NB4 (cell line): ENCODE results near the gene BRSK2.
"Not testable (repeated sequence)": the region's sequence is repeated elsewhere in the genome, so short reads cannot be mapped to it uniquely, and the experiment has no call there.

Experiments
- DNase-seq: peaks from one replicate; pipeline ENCODE4 v3.0.0; 2010; ENCODE audit warnings: low read depth
- H3K4me3 ChIP-seq: one replicate; pipeline ENCODE4 v1.5.1; 2011; ENCODE audit warnings: mild to moderate bottlenecking, low read depth, low read length, moderate library complexity
- MYC ChIP-seq: IDR thresholded peaks from 2 replicates; pipeline ENCODE4 v1.6.1; 2011; ENCODE audit warnings: low read depth, low read length
- POLR2A ChIP-seq: IDR thresholded peaks from 2 replicates; pipeline ENCODE4 v1.6.1; 2011; ENCODE audit warnings: mild to moderate bottlenecking; ENCODE audit not compliant: insufficient read length; ENCODE audit errors: extremely low read depth
- TF ChIP-seq, protein P1 (sequence below): IDR thresholded peaks from one replicate; pipeline ENCODE4 v1.5.1; 2012; ENCODE audit warnings: low read depth, low read length
- TF ChIP-seq, protein P2 (sequence below): IDR thresholded peaks from 2 replicates; pipeline ENCODE4 v1.6.1; 2011; ENCODE audit warnings: low read depth, low read length

The BRSK2 gene

DNA sequence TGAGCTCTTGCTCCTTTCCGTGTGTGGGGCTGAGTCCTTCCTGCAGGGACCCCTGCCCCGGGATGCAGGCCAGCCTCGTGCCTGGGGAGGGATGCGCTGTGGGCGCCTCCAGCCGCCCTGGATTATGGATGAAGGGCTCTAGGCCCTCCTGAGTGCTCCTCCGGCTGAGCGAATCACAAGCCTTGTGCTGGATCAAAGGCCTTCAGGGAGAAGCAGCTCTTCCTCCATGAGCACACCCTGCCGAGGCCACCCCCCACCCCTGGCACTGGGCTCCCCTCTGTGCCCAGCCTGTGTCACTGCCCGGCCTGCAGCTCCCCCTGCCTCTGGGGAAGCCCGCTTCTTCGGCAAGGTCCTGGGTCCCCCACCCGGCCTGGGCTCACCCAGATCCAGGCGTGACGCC lies 43.8 kb downstream of the BRSK2 start:
- TF ChIP-seq MYC (no peak), POLR2A (no peak)
- TF ChIP-seq, protein P1, sequence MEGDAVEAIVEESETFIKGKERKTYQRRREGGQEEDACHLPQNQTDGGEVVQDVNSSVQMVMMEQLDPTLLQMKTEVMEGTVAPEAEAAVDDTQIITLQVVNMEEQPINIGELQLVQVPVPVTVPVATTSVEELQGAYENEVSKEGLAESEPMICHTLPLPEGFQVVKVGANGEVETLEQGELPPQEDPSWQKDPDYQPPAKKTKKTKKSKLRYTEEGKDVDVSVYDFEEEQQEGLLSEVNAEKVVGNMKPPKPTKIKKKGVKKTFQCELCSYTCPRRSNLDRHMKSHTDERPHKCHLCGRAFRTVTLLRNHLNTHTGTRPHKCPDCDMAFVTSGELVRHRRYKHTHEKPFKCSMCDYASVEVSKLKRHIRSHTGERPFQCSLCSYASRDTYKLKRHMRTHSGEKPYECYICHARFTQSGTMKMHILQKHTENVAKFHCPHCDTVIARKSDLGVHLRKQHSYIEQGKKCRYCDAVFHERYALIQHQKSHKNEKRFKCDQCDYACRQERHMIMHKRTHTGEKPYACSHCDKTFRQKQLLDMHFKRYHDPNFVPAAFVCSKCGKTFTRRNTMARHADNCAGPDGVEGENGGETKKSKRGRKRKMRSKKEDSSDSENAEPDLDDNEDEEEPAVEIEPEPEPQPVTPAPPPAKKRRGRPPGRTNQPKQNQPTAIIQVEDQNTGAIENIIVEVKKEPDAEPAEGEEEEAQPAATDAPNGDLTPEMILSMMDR = no peak
- TF ChIP-seq, protein P2, sequence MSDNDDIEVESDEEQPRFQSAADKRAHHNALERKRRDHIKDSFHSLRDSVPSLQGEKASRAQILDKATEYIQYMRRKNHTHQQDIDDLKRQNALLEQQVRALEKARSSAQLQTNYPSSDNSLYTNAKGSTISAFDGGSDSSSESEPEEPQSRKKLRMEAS = no peak

DNA sequence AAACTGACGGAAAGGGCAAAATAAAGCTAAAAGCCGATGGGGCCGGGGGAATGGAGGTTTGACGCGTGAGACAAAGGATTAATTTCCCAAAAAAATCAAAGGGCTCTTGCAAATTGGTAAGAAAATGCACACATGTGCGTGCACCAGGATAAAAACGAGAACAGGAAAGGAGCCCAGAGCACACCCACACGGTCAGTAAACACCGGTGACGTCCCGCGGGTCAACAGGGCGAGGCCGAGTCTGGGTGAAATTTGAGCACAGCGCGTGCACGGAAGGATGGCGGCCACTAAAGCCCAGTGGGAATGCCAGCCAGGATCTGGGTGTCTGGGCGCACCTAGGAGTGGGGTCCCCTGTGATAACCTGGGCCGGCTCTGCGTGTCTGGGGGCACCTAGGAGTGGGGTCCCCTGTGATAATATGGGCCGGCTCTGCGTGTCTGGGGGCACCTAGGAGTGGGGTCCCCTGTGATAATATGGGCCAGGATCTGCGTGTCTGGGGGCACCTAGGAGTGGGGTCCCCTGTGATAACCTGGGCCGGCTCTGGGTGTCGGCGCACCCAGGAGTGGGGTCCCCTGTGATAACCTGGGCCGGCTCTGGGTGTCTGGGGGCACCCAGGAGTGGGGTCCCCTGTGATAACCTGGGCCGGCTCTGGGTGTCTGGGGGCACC lies 44.4 kb downstream of the BRSK2 start:
- no peak overlapping the region for H3K4me3 ChIP-seq
- TF ChIP-seq, protein P1 = no peak
- no peak for TF ChIP-seq MYC
- TF ChIP-seq POLR2A = no peak
- TF ChIP-seq, protein P2 = no peak
- no peak for DNase-seq

More for the DNA sequence above, 43.8 kb downstream of the BRSK2 start:
- no peak overlapping the region for H3K4me3 ChIP-seq
- DNase-seq = no peak

DNA sequence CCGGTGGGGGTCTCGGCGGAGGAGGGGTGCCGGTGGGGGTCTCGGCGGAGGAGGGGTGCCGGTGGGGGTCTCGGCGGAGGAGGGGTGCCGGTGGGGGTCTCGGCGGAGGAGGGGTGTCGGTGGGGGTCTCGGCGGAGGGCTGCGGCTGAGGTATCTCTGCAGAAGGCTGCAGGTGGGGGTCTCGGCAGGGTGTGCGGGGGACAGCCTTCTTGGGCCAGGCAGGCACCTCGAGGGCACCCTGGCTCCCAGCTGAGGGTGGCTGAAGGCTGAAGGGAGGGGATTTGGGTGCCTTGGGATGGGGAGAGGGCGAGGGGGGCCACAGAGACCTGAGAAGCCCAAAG lies 45.7 kb downstream of the BRSK2 start:
- not testable (repeated sequence) for H3K4me3 ChIP-seq, DNase-seq

DNA sequence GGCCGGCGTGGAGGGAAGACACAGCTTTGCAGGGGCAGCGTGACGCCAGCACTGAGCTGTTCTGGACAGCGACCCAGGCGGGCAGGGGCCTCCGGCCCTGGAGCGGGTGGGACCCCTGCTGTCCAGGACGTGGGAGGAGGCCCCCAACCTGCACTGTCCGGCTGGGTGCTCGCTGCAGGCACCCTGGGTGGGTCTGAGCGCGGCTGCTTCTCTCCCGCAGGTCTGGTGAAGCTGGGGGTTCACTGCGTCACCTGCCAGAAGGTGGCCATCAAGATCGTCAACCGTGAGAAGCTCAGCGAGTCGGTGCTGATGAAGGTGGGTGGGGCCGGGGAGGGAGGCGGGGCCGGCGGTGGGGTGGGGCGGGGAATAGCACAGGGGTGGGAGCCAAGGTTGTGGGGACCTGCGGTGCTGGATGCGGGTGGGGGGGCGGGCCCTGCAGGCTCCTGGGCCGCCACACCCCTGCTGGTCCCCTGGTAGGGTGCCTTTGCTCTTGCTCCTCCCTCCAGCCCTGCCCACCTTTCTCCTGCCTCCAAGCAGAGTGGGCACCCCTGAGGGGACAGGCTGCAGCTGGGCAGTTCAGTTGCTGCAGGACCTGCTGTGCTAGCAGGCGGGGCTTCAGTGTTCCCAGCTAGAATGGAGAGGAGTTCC lies 46.2 kb downstream of the BRSK2 start:
- TF ChIP-seq MYC (no peak), POLR2A (no peak)
- TF ChIP-seq, protein P2 = no peak
- TF ChIP-seq, protein P1 = no peak
- DNase-seq = no peak
- H3K4me3 ChIP-seq = no peak overlapping the region

DNA sequence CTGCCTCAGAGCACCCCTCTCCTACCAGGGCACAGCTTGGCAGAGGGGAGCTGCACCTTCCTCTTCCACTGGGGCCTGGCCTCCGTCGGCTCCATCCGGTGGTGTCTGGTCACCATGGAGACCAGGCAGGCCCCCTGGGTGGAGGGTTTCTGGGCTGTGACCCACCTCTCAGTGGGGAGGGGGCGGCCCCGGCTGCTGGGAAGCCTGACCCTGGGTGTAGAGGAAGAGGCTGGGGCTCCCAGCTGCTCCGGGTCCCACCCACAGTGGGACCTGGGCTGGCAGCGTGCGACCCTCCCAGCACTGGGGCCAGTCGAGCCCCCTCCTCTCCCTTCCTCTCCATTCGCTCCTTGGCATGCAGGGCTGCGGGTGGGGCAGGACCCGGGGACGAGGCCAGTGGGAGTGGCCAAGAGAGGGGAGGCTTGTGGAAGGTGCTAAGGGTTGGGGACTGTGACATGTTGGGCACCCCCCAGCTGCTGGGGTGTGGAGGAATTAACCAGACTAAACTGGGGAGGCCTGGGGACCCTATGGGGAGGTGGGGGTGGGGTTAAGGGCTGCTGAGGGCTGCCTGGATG lies 46.8 kb downstream of the BRSK2 start:
- no peak overlapping the region for H3K4me3 ChIP-seq
- TF ChIP-seq POLR2A (no peak), MYC (no peak)
- TF ChIP-seq, protein P1 = no peak
- TF ChIP-seq, protein P2 = no peak
- DNase-seq = no peak

DNA sequence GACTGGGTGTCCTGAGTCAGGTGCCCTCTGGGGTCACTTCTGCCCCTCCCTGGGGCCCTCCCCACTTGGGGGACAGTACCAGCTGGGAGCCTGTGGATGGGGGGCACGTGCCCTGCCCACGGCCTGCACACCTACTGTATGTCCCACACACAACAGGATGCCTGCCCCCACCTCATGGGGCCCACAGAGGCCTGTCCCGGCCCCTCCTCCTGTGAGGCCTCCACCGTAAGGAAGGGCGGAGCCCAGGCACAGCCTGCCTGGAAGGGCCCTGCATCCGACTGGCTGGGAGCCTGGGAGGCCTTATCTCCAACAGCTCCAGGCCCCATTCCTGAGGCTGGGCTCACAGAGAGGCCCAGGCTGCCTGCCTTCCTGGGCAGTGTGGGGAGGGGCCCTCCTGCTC lies 47.8 kb downstream of the BRSK2 start:
- TF ChIP-seq, protein P1 = no peak
- TF ChIP-seq POLR2A (no peak), MYC (no peak)
- TF ChIP-seq, protein P2 = no peak
- no peak for DNase-seq

More for the DNA sequence above, 47.8 kb downstream of the BRSK2 start:
- H3K4me3 ChIP-seq = no peak overlapping the region
